Renal pelvis (tissue), 4 donors: ENCODE data around the gene TSKU. TPM values are rescaled to one million over a fixed set of nuclear protein-coding genes. Genes with fewer than 3 reads are reported as not detected.

ENCODE experiments used
- DNase-seq: peaks from one replicate; pipeline ENCODE4 v3.0.0-alpha.2; 2013
- polyA plus RNA-seq, 3 donors: library from polyadenylated mRNA; unstranded; fragments of 120-200 nt; gene quantifications; one replicate each; pipeline ENCODE4 v1.2.1, GENCODE V29; 2013; ENCODE audit not compliant: insufficient read length in 3 of 3

The TSKU gene
- polyA plus RNA-seq, 3 donors: 22.7 to 33.1 (median 28.6) TPM

GRCh38 chr11:76841923-76842452 lies 58.8 kb downstream of the TSKU start:
- DNase-seq: no peak

DNA sequence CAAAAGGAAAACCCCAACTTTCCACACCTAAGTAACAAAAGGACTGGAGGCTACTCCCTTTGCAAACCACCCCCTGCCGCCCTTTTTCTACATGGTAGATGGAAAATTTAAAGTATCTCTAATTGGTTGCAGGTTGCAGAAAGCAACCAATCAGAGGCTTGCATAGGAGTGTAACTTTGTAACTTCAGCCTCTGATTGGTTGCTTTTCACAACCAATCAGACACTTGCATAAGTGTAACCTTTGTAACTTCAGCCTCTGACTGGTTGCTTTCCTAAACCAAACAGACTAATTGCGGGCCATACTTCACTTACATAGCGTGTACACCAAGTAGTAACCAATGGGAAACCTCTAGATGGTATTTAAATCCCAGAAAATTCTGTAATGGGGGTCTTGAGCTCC lies 60.8 kb downstream of the TSKU start:
- no peak for DNase-seq

- no peak for DNase-seq
Measured at GRCh38 chr11:76844511-76844910, 61.4 kb downstream of the TSKU start.

- DNase-seq: no peak
Measured at GRCh38 chr11:76845069-76845468, 61.9 kb downstream of the TSKU start.

GRCh38 chr11:76846441-76846840 lies 63.3 kb downstream of the TSKU start:
- no peak for DNase-seq

Other genes starting within 250 kb of the TSKU start
- gene LRRC32, start 112.6 kb upstream of the TSKU start, polyA plus RNA-seq: 10 to 100 TPM; 54.1 to 68.0 (median 61.4) TPM
- 10 to 100 TPM; 12.7 to 18.3 (median 14.7) TPM for gene ACER3, start 77.6 kb downstream of the TSKU start, polyA plus RNA-seq